PC-3 (cell line): Measurements from ENCODE around the gene SMIM5.

Experiments
- EZH2 ChIP-seq: fragments of 300-600 bp; sonication (generic); IDR thresholded peaks from one replicate; pipeline ENCODE4 v1.6.1; 2017; ENCODE audit warnings: antibody characterized with exemption, mild to moderate bottlenecking, low read length; ENCODE audit not compliant: unreplicated experiment
- TF ChIP-seq, protein P1 (sequence below): fragments of 300-600 bp; sonication (generic); conservative IDR thresholded peaks from 2 replicates; pipeline ENCODE4 v1.5.1; 2017; ENCODE audit warnings: antibody characterized with exemption, low read depth, mild to moderate bottlenecking, low read length

DNA sequence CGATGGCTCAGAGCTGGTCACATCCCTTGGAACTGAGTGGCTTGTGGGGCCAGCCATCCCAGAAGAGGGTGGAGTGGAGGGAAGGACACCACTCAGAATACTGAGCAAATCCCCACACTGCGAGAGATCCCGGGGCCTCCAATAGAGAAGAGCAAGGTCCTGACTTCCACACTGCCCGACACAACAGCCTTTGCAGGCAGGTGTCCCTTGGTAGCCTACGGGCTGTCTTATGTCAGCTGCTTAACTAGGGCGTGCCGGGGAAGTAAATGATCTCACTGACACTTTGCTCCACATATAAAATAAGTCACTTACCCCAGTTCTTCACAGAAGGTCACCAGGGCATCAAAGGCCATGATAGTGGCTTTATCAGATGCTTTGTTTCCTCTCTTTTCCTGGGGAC, 17.6 kb downstream of the SMIM5 start:
- TF ChIP-seq, protein P1, sequence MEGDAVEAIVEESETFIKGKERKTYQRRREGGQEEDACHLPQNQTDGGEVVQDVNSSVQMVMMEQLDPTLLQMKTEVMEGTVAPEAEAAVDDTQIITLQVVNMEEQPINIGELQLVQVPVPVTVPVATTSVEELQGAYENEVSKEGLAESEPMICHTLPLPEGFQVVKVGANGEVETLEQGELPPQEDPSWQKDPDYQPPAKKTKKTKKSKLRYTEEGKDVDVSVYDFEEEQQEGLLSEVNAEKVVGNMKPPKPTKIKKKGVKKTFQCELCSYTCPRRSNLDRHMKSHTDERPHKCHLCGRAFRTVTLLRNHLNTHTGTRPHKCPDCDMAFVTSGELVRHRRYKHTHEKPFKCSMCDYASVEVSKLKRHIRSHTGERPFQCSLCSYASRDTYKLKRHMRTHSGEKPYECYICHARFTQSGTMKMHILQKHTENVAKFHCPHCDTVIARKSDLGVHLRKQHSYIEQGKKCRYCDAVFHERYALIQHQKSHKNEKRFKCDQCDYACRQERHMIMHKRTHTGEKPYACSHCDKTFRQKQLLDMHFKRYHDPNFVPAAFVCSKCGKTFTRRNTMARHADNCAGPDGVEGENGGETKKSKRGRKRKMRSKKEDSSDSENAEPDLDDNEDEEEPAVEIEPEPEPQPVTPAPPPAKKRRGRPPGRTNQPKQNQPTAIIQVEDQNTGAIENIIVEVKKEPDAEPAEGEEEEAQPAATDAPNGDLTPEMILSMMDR: no peak
- no peak for TF ChIP-seq EZH2
